HG02870 (cell line): ENCODE measurements around the gene MAMLD1.

ENCODE experiments used
- ATAC-seq: cut with Tn5 transposase; IDR thresholded peaks from one replicate; pipeline ENCODE4 v1.9.1; 2021; ENCODE audit warnings: mild to moderate bottlenecking, moderate library complexity; ENCODE audit not compliant: unreplicated experiment

The MAMLD1 gene

DNA sequence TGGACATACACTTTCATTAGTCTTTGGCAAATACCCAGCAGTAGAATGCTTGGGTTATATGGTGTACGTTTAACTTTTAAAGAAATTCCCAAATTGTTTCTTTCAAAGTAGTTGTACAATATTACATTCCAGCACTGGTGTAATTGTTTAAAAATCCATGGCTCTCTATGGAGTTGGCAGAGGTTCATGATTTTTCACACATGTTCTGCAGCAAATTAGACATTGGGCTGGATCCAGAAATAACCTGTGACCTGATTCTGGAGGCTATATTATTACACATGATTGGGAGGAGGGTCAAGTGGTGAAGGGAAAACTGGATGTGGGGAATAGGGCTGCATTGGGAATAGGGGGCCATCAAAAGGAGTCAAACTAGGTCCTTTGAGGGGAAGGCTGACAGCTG lies 41.9 kb downstream of the MAMLD1 start:
- no peak for ATAC-seq

DNA sequence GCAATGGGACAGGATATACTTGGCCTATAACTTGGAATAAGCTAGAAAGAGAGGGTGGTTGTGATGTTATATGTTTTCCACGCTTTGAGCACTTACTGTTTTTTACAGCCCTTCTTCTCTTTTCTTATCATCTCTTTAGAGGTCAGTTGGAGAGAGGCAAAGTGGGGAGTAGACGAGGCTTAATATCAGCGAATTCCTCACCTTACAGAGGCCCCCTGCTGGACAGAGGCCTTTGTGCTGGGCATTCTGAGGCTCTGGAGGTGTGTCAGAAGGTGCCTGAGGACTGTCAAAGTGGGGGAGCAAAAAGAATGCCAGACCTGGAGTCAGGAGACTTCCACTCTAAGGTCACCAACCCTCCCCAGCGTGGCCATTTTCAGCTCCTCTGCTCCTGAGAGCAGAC lies 42.5 kb downstream of the MAMLD1 start:
- ATAC-seq: no peak

DNA sequence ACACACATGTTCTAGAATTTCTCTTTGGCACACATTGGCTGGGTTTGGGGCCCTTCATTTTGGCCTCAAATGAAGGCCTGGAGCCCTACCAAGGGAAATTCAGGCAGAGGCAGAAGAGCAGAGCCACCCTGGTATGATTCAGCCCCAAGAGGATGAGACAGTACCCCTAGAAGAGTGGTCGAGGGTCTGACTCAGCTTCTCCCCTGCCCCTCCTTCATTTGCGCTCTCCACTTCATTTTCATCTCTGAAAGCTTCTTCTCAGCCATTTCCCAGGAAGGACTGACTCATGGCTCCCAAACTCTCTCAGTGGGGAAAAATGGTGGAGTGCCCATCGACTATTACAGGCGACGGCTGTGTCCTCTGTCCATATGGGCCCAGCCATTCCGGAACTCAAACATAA lies 43.5 kb downstream of the MAMLD1 start:
- ATAC-seq: no peak

DNA sequence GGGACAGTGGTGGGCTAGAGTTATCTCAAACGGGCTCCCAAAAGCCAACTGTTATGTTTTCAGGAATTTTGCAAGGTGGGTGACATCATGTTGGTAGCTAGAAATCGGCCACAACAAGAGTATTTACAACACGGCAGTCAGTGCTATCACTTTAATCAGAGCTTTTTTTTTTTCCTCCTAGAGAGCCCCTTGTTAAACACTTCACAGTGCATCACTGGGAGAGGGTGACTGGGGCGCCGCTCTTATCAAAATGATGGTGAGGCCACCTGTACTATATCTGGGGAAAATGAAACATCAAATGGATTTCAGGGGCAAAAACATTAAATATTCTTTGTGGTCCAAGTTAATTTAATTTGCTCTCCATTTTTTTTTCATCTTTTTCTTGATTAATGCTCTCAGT lies 44.9 kb downstream of the MAMLD1 start:
- no peak for ATAC-seq

DNA sequence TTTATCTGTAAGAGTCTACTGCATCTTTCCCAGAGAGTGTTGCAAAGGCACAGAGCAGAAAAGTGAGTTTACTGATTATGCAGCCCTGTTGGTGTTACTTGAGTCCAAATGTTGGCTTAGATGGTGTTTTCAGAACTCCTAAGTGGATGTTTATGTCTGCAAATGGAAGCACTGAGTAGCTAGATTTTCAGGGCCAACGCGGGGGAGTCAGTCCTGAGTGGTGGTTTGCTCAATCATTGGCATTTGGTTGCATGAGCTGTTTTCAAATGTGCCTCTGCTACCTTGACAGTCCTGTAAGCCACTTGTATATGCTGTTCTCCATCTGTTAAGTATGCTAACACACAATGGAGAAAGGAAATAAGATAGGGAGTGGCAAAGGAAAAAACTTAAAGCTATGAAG lies 45.4 kb downstream of the MAMLD1 start:
- ATAC-seq: no peak

DNA sequence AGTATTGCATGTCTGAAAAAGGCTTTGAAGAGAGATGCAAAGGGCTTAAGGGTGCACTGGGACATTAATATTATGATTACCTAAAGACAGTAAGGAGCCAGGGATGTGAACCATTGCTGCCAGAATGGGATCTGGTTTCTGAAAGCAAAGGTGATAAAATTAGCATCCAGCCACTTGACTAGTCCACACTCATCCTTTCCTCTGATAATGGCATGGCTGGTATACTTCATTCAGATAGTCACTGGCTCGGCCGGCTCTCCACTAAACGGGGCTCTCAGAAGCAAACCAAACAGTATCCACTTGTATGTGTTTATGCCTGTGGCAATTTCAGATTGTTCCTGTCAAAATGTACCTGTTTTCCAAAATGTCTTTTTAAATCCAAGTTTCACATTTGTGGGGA lies 46.4 kb downstream of the MAMLD1 start:
- ATAC-seq: no peak

GRCh38 chrX:150409964-150410363 lies 46.8 kb downstream of the MAMLD1 start:
- ATAC-seq: no peak

DNA sequence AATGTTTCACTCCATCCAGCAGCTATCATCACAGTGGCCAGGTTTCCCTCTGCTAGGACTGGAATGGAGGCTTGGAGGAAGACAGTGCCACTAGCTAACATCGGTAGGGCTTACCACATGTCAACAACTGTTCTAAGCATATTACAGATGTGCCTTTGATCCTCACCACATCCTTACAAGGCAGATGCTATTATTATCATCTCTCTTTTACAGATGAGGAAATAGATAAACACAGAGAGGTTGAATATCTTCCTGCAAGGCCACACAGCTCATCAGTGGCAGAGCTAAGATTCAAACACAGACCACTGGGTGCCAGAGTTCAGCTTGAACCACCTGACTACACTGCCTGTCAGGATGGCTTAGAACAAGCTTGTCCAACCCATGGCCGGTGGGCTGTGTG lies 47.4 kb downstream of the MAMLD1 start:
- ATAC-seq: no peak

GRCh38 chrX:150411656-150412055 lies 48.5 kb downstream of the MAMLD1 start:
- no peak for ATAC-seq

- ATAC-seq: no peak
Measured at GRCh38 chrX:150414228-150414627, 51.1 kb downstream of the MAMLD1 start.

GRCh38 chrX:150416469-150416868 lies 53.4 kb downstream of the MAMLD1 start:
- no peak for ATAC-seq

DNA sequence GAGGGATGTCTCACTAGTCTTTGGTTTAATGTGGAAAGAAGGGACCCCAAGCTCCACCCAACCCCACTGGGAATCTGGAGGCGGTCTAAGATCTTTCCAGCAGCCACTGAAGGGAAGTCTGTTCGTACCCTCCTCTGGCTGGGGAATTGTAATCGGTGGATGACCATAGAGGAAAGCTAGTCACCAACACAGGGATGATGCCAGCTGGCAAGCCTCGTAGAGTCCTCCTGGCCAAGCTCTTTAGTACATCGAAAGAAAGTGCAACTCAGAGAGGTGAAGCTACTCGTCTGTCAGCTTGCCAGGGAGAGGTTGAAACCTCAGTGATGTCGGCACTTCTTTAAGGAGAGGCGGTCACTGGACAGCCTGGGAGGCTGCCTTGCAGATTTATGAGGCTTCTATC lies 58.7 kb downstream of the MAMLD1 start:
- ATAC-seq: no peak

- no peak for ATAC-seq
Measured at GRCh38 chrX:150429594-150429993, 66.5 kb downstream of the MAMLD1 start.

GRCh38 chrX:150436195-150436594 lies 73.1 kb downstream of the MAMLD1 start:
- no peak for ATAC-seq

DNA sequence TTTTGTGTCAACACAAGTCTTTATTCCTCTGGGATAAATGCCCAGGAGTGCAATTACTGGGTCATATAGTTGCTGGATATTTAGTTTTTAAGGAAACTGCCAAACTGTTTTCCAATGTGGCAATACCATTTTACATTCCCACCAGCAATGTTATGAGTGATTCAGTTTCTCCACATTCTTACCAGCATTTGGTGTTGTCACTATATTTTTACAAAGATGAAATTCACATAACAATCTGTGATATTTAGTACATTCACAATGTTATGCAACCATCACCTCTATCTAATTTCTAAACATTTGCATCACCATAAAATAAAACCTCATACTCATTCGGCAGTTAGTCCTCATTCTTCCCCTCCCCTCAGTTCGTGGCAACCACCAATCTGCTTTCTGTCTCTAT lies 75.0 kb downstream of the MAMLD1 start:
- no peak for ATAC-seq

- ATAC-seq: no peak
Measured at GRCh38 chrX:150446151-150446550, 83.0 kb downstream of the MAMLD1 start.

DNA sequence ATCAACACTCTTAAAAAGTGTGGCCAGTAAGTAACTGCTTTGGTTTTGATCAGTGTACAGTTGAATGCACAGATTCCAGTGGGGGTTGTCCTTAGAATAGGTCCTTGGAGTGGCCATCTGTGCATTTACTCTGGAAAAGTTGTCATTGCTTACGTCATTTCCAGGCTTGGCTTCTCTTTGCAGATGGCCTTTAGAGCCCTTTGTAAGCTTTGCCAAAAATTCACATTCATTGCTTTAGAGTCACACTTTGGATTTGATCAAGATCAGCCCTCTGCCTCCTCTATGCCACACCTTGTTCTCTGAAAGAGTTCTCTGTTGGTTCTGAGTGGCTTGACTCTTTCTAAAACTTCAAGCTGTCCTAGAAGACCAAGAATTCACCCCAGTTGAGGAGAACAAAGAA lies 83.9 kb downstream of the MAMLD1 start:
- ATAC-seq: no peak

DNA sequence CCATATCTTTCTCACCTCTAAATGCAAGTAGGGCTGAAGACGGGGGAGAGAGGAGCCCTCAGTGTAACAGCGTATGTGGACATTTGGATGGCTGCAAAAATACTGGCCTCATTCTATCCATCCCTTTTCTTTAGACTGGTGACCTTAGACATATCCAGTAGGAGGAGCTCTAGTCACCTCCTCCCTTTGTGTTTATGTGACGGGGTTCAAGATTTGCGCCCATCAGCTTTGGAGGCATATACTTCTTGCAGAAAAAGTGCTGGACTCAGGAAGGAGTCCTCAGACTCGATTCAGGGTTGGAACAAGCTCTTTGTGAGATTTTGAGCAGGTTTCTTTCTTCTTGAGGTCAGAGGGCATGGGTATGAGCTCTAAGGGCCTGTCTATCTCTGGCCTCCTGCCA lies 86.2 kb downstream of the MAMLD1 start:
- ATAC-seq: no peak

DNA sequence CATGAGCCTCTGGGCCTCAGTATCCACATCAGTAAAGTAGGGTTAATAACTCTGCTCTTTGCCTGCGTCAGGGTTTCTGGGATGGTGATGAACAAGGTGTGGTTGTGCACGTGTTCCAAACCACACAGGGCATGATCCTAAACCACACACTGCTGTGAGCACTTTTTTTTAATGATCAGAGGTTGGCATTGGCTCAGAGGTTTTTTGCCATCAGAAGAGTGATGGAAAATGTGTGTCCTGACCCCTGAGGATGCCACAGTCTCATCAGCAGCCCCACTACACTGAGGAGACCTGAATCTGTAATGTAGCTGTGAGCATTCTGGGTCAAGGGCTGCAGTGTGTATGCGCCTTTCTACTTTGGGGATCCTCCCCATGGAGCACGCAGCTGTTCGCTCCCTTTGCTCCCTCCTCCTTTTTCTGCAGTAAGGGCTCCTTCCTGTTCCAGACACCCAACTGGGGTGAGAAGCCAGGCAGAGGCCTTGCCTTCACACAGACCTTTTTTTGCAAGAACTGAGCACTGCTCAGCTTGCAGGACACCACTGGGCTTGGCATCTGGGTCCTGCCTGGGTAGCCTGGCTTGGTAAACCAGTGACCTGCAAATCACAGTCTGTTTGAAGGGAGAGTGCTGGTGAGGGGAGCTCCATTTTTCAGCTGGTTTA lies 87.5 kb downstream of the MAMLD1 start:
- no peak for ATAC-seq

GRCh38 chrX:150451953-150452352 lies 88.8 kb downstream of the MAMLD1 start:
- ATAC-seq: no peak

- no peak for ATAC-seq
Measured at GRCh38 chrX:150454083-150454482, 91.0 kb downstream of the MAMLD1 start.

DNA sequence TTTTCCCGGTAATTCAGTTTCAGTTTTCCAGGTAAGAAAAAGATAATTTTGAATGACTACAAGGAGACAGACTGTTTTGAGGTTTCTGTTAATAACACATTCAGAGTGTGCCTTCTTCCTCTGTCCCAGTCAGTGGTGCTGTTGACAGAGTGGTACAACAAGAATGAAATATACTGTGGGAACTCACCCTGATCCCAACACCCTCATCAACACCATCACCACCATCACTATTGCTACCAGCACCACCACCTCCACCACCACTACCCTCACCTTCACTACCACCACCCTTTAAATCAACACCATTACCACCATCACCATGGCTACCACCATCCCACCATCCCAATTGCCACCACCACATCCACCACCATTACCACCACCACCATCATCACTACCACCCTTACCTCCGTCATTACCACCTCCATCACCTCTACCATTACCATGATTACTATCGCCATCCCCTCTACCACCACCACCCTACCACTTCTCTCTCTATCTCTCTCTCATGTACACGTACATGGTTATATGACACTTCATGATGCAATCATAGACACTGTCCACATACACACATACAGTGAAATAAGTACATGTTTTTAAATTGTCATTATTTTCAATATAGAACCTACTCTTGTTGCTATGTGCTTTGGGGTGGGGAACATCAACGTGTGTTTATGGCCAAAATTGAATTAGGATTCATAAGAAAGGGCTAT lies 91.5 kb downstream of the MAMLD1 start:
- ATAC-seq: no peak

DNA sequence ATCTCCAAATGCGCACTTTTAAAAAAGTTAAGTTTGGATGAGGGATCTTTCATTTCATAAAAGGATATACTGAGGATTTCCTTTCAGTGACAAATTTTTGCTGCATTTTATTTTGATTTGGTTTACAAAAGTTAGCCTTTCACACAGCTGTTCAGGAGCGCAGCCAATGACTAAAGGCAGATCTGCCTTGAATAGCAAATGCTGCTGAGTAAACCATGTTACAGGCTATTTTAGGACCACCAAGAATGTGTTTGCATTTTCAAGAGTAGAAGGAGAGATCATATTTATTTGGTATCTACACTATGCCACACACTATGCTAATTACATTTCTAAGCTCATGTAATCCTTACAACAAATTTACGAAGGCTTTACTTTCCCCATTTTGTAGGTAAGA lies 92.1 kb downstream of the MAMLD1 start:
- no peak for ATAC-seq
